ENCODE results near the gene EPHA6.
"Not testable (repeated sequence)": the region's sequence is repeated elsewhere in the genome, so short reads cannot be mapped to it uniquely, and the experiment has no call there.

Gene EPHA6

DNA sequence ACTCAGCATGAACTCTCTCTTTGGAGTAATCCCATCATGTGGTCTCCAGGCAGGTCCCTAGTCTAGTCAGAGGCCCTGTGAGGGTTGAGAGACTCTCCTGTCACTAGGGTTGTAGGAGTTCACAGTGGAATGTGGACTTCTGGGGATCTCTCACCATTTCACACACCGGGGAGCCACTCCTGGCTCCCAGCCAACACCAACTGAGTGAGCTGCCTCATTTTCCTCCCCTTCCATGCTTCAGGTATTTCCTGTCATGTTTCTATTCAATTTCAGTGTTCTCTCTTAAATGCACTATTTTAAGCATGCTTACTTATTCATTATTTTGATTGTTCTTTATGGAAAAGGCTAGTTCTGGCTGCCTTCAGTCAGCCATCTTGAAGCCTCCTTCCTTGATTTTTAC is 482.6 kb downstream of the EPHA6 start:
- DNase-seq: no peak

DNA sequence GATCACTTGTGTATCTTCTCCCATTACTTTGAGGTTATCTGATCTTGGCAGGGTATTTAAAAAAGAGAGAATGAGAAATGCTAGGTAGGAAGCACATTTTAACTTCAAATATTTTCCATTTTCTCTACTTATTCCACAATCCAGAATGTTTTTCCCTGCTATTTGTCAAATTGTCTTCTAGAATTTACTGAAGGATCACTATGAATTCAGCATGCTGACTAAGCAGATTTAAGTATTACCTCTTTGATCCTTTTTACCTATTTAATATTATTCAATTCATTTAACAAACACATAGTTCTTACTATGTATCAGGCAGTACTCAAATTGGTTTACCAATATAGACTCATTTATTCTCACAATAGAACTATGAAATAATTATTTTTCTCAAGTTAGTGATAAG is 486.7 kb downstream of the EPHA6 start:
- no peak for DNase-seq

GRCh38 chr3:97306226-97306625 is 491.8 kb downstream of the EPHA6 start:
- no peak for DNase-seq

- no peak for DNase-seq
These were observed 524.0 kb downstream of the EPHA6 start for GRCh38 chr3:97338375-97338774.

DNA sequence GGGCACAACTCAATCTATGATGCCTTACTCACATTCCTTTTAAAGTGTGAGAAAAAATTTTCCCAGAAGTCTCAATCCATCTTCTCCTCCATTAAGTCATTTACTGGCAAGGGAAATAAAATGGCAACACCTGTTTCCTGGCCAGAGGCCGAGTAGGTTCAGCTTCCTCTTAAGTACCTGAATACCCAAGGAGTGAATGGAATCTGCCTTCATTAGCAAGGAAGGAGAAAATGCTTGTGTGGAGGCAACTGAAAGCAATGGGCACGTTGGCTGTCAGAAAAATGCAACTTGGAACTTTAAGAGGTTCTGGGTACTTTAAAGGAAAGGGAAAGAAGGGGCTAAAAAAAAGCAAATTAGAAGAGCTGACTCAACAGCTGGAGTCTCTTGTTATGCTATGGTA is 526.5 kb downstream of the EPHA6 start:
- no peak for DNase-seq

DNA sequence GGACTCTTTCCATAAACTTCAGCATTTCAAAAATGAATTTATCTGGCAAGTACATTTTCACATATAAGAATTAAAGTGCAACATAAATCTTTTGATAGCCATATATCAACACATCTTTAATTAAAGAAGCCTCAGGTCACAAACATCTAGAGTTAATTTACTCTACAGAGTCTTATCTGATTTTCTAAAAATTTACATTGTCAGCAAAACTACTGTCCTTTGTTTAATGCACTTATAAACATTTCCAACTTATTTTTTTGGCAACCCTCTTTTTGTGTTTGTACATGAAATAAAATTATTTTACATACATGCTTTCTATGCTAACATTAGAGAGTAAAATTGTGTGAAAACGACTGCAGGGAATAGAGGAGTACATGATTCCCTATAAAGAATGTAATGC is 533.4 kb downstream of the EPHA6 start:
- no peak for DNase-seq

DNA sequence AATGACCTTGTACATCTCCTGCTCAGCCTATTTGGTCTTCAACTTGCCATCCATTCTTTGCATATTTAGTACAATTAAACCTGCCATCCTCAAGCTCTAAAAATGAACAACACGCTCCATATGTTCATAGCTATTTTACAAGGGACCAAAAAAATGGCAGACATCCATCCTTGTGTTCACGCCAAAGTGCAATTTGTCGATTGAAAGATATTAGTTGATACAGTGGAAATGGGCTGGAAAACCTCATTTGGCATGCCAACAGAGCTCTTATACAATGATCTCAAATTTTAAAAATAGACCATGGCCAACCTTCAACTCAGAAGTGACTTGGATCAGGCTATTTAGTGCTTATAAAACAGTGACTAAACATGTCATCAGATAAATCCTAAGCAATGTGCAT is 536.6 kb downstream of the EPHA6 start:
- DNase-seq: no peak

DNA sequence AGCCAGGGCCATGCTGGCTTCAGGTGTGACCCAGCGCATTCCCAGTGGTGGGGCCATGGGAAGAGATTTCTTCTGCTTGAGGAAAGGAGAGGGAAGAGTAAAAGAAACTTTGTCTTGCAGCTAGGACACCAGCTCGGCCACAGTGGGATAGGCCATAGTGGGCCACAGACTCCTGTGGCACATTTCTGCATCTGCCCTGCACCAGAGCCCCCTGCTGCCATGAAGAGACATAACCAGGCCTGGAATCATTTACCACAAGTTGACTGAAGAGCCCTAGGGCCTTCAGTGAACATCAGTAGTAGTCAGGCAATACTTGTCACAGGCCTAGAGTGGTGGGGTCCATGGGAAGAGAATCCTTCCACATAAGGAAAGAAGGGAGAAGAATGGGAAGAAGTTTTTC is 538.8 kb downstream of the EPHA6 start:
- no peak for DNase-seq

GRCh38 chr3:97359977-97360376 is 545.6 kb downstream of the EPHA6 start:
- DNase-seq: no peak

DNA sequence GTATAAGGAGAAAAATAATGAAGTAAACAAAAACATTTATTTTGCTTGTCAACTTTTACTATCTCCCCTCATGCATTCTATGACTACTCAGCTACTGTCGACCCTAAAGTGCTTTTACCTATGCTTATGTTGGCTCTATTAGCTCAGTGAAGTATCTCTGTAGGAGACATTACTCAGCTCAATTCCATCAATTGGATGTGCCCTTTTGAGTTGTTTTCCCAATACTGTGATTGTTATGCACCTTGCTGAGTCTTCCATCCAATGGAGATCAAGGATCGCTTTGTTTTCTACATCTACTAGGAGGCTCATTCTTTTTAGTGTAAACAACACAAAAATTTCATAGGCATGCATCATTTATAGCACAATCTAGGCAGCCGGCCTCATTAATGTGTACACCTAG is 546.4 kb downstream of the EPHA6 start:
- no peak for DNase-seq

GRCh38 chr3:97384583-97384982 is 570.2 kb downstream of the EPHA6 start:
- DNase-seq: no peak

- no peak for DNase-seq
These were observed 574.4 kb downstream of the EPHA6 start for GRCh38 chr3:97388774-97389173.

- DNase-seq: no peak
These were observed 575.5 kb downstream of the EPHA6 start for GRCh38 chr3:97389936-97390335.

GRCh38 chr3:97391167-97391566 is 576.8 kb downstream of the EPHA6 start:
- DNase-seq: no peak

- no peak for DNase-seq
These were observed 595.2 kb downstream of the EPHA6 start for GRCh38 chr3:97409612-97410011.

GRCh38 chr3:97421565-97421964 is 607.2 kb downstream of the EPHA6 start:
- no peak for DNase-seq

DNA sequence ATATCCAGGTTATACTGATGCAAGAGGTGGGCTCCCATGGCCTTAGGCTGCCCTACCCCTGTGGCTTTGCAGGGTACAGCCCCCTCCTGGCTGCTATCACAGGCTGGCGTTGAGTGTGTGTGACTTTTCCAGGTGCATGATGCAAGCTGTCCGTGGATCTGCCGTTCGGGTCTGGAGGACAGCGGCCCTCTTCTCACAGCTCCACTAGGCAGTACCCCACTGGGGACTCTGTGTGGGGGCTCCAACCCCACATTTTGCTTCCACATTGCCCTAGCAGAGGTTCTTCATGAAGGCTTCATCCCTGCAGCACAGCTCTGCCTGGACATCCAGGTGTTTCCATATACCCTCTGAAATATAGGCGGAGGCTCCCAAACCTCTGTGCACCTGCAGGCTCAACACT is 610.6 kb downstream of the EPHA6 start:
- no peak for DNase-seq

DNA sequence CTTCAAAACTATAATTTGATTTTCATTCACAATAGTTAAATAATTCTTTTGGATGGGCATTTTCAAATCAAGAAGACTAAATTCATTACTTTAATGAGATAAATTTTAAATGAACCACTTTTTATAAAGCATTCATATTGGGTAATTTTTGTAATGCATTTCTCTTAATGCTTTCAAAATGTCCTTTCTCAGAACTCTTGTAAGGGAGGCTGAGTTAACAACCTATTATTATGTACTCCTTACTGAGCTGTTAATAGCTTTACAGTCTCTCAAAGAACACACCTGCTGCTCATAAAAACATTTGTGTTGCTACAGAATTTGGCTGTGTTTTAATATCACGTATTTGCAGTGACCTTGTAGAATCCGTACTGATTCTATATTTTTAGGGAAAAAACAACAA is 616.2 kb downstream of the EPHA6 start:
- no peak for DNase-seq

- no peak for DNase-seq
These were observed 618.5 kb downstream of the EPHA6 start for GRCh38 chr3:97432914-97433313.

DNA sequence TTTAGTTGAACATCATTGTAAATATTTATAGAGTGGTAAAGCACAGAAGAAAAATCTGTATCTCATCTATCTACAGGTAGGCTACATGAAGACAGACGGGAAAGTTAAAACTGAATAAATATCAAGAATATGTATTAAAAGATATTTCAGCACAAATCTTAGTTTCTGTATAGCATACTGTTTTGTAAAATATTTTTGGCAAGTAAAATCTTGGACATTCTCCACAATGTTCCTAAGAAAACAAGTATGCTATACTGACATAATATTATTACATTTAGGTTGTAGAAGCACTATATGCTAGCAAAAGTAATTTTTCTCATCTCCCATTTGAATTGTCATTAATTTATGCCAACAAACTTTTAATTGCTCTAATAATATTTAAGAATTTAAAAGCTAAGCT is 623.7 kb downstream of the EPHA6 start:
- no peak for DNase-seq

DNA sequence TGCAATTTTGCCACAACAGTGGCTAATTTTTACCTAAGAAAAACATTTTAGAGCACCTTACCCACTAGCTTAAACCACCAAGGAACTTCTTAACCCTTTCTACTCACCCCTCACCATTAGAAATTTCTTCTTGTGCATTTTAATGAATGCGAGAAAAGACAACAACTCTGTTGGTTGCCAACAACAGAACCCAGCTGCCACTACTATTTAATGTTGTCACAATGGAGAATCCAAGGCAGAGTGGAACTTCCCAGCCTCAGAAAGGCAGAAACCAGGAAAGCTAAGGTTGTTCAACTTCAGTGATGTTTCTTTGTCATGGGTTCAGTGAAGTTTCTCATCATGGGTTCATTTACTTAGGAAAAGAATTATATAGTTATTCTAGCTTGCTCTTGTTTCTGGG is 625.0 kb downstream of the EPHA6 start:
- no peak for DNase-seq

GRCh38 chr3:97464035-97464434 is 649.6 kb downstream of the EPHA6 start:
- no peak for DNase-seq

GRCh38 chr3:97470481-97470880 is 656.1 kb downstream of the EPHA6 start:
- DNase-seq: no peak

- DNase-seq: no peak
These were observed 665.3 kb downstream of the EPHA6 start for GRCh38 chr3:97479740-97480139.

DNA sequence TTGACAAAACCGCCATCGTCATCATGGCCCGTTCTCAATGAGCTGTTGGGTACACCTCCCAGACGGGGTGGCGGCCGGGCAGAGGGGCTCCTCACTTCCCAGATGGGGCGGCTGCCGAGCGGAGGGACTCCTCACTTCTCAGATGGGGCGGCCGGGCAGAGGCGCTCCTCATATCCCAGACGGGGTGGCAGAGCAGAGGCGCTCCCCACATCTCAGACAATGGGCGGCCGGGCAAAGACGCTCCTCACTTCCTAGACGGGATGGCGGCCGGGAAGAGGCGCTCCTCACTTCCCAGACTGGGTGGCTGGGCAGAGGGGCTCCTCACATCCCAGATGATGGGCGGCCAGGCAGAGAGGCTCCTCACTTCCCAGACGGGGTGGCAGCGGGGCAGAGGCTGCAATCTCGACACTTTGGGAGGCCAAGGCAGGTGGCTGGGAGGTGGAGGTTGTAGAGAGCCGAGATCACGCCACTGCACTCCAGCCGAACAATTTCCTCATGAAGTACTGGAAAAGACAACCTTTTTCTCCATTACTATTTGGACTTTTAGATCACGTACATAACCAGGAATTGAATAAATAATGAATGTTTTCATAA is 666.4 kb downstream of the EPHA6 start:
- not testable (repeated sequence) for DNase-seq

GRCh38 chr3:97481416-97481815 is 667.0 kb downstream of the EPHA6 start:
- DNase-seq: no peak

Measured in HCEC 1CT (cell line).